ENCODE results near the gene CDH8. TPM values are rescaled to one million over a fixed set of nuclear protein-coding genes. Genes with fewer than 3 reads are reported as not detected.

CDH8 gene
- polyA plus RNA-seq, 2 of the 4 experiments (the other 2 are of a cell fraction): 0.23 to 0.94 TPM

DNA sequence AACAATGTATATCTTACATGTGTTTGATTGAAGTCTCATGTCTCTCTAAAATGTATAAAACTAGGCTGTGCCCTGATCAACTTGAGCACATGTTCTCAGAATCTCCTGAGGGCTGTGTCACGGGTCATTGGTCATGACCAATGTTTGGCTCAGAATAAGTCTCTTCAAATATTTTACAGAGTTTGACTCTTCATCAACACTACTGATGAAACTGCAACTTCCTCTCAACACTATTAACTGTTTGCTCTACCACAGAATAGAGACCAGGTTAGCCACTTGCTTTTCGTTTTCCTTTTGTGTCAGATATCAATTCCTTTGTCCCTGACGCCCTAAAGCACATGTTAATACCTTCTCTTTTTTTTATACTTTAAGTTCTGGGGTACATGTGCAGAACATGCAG is 358.1 kb downstream of the CDH8 start:
- FAIRE-seq: no peak
- Histone ChIP-seq H3K4me3 (no peak overlapping the region), H3K4me1 (no peaks in the 10 kb centered on the region), H3K9me3 (no peaks in the 10 kb centered on the region), H3K4me2 (no peak overlapping the region), H3K27ac (no peak overlapping the region)
- ATAC-seq: no peak
- POLR2A ChIA-PET: no interaction called here
- no peak for TF ChIP-seq HOXA7 (CRISPR knock-in tag; IDR thresholded peaks at IDR 0.05)
- TF ChIP-seq EHF (CRISPR knock-in tag; IDR thresholded peaks at IDR 0.05): no peak
- TF ChIP-seq, protein P1, sequence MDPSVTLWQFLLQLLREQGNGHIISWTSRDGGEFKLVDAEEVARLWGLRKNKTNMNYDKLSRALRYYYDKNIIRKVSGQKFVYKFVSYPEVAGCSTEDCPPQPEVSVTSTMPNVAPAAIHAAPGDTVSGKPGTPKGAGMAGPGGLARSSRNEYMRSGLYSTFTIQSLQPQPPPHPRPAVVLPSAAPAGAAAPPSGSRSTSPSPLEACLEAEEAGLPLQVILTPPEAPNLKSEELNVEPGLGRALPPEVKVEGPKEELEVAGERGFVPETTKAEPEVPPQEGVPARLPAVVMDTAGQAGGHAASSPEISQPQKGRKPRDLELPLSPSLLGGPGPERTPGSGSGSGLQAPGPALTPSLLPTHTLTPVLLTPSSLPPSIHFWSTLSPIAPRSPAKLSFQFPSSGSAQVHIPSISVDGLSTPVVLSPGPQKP (IDR thresholded peaks at IDR 0.05; ENCODE audit: low read depth, low read length): no peak
- TF ChIP-seq, protein P2, sequence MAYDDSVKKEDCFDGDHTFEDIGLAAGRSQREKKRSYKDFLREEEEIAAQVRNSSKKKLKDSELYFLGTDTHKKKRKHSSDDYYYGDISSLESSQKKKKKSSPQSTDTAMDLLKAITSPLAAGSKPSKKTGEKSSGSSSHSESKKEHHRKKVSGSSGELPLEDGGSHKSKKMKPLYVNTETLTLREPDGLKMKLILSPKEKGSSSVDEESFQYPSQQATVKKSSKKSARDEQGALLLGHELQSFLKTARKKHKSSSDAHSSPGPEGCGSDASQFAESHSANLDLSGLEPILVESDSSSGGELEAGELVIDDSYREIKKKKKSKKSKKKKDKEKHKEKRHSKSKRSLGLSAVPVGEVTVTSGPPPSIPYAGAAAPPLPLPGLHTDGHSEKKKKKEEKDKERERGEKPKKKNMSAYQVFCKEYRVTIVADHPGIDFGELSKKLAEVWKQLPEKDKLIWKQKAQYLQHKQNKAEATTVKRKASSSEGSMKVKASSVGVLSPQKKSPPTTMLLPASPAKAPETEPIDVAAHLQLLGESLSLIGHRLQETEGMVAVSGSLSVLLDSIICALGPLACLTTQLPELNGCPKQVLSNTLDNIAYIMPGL (CRISPR knock-in tag; IDR thresholded peaks at IDR 0.05; ENCODE audit: borderline replicate concordance): no peak
- TF ChIP-seq JUNB (IDR thresholded peaks at IDR 0.05): no peak
- TF ChIP-seq SREBF2 (IDR thresholded peaks at IDR 0.05): no peak
- DNase-seq (ENCODE audit: low read depth in 1 of 2, low spot score in 1 of 2): no peak
- WGBS (ENCODE audit: missing lambda C conversion rate): 6% methylated on average over 3 of the region's 3 CpGs
- CTCF ChIA-PET: no interaction called here

GRCh38 chr16:61677776-61678175 is 358.5 kb downstream of the CDH8 start:
- Histone ChIP-seq H3K4me2 (no peak overlapping the region), H3K4me1 (no peaks in the 10 kb centered on the region), H3K27ac (no peak overlapping the region), H3K9me3 (no peaks in the 10 kb centered on the region), H3K4me3 (no peak overlapping the region)
- TF ChIP-seq ZFP36 (IDR thresholded peaks at IDR 0.05; ENCODE audit: borderline replicate concordance, partially characterized antibody) (no peak), SMC3 (IDR thresholded peaks at IDR 0.05) (no peak), FOXS1 (CRISPR knock-in tag; IDR thresholded peaks at IDR 0.05) (no peak), EHF (CRISPR knock-in tag; IDR thresholded peaks at IDR 0.05) (no peak), CEBPB (IDR thresholded peaks at IDR 0.05) (no peak), MYC (IDR thresholded peaks at IDR 0.05; ENCODE audit: borderline replicate concordance, low read length) (no peak), TFCP2L1 (CRISPR knock-in tag; IDR thresholded peaks at IDR 0.05) (no peak), TP53 (CRISPR knock-in tag; IDR thresholded peaks at IDR 0.05) (no peak), PHF8 (IDR thresholded peaks at IDR 0.05; ENCODE audit: borderline replicate concordance, low read depth) (no peak), FOSL2 (IDR thresholded peaks at IDR 0.05) (no peak), FOSL2 (CRISPR knock-in tag; IDR thresholded peaks at IDR 0.05) (no peak), RCOR1 (IDR thresholded peaks at IDR 0.05; ENCODE audit: low read depth, low read length) (no peak)
- TF ChIP-seq, protein P2 (CRISPR knock-in tag; IDR thresholded peaks at IDR 0.05; ENCODE audit: borderline replicate concordance): no peak
- POLR2A ChIA-PET: no interaction called here
- no peak for ATAC-seq
- under 1% methylated on average over 5 of the region's 5 CpGs for WGBS (ENCODE audit: missing lambda C conversion rate)
- CTCF ChIA-PET: no interaction called here
- FAIRE-seq: no peak
- no peak for DNase-seq (ENCODE audit: low read depth in 1 of 2, low spot score in 1 of 2)

- TF ChIP-seq ZC3H11A (IDR thresholded peaks at IDR 0.05) (no peak), ATOH8 (CRISPR knock-in tag; IDR thresholded peaks at IDR 0.05; ENCODE audit: low read depth) (no peak), RAD21 (conservative IDR thresholded peaks at IDR 0.05 in 1 of 2, IDR thresholded peaks at IDR 0.05 in 1 of 2) (no peak), EHF (CRISPR knock-in tag; IDR thresholded peaks at IDR 0.05) (no peak), JUNB (IDR thresholded peaks at IDR 0.05) (no peak), NFE2L2 (conservative IDR thresholded peaks at IDR 0.05; ENCODE audit: low read length) (no peak), POLR2AphosphoS2 (conservative IDR thresholded peaks at IDR 0.05; ENCODE audit: low read length) (no peak), HDAC2 (IDR thresholded peaks at IDR 0.05) (no peak), ZNF302 (CRISPR knock-in tag; IDR thresholded peaks at IDR 0.05) (no peak)
- TF ChIP-seq, protein P3, sequence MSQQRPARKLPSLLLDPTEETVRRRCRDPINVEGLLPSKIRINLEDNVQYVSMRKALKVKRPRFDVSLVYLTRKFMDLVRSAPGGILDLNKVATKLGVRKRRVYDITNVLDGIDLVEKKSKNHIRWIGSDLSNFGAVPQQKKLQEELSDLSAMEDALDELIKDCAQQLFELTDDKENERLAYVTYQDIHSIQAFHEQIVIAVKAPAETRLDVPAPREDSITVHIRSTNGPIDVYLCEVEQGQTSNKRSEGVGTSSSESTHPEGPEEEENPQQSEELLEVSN (IDR thresholded peaks at IDR 0.05; ENCODE audit: borderline replicate concordance, low read depth): no peak
- ChIA-PET CTCF (no interaction called here), POLR2A (no interaction called here)
- 25% methylated on average over 2 of the region's 2 CpGs for WGBS (ENCODE audit: missing lambda C conversion rate)
- no peak overlapping the region for H3K27ac ChIP-seq
- DNase-seq (ENCODE audit: low read depth in 1 of 2, low spot score in 1 of 2): no peak
- FAIRE-seq: no peak
- H3K4me2 ChIP-seq: no peak overlapping the region
- H3K4me3 ChIP-seq: no peak overlapping the region
- H3K9me3 ChIP-seq: no peaks in the 10 kb centered on the region
- H3K4me1 ChIP-seq: no peaks in the 10 kb centered on the region
- ATAC-seq: no peak
These were observed 359.5 kb downstream of the CDH8 start for GRCh38 chr16:61676740-61677139.
